ENCODE results near the gene LYPD6B. TPM values are rescaled to one million over a fixed set of nuclear protein-coding genes. Genes with fewer than 3 reads are reported as not detected.
A peak's percentile ranks its signal among the peaks of the same experiment; 100 is the strongest.

LYPD6B gene
- total and polyA plus RNA-seq, 10 of the 15 experiments (the other 5 are each of a cell fraction or from before 2014, with no cell fraction given) = 1.0 to 6.6 (median 4.0) TPM

DNA sequence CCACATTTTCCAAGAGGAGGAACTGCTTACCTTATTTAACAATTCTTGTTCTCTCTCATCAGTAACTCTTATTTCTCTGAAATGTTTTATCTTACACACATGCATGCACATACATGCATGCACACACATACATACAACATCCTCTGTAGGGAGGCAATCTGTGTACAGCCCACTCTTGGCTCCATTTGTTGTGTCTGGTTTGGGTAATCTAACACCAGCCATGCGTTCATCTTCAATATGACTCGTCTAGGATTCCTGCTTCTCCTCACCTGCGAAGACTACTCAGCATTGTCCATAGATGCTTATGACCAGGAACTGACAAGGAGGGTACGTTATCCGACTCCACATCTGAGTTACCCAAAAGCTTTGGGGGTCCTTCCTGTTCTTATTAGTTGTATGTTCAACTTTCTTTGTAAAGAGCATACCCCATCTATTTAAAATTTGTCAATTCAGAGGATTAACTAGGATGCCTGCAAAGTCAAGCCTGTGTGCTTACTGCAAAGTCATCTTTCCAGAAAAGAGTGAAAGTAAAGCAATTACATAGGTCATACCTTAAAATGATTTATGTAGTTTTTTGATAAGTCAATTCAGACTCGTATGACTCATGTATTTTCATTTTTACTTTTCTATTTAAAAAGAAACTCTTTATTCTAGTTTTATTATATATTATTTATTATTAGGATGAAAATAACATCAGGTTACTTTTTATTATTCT lies 18.2 kb downstream of the LYPD6B start (continued):
- TF ChIP-seq BMI1 (IDR thresholded peaks at IDR 0.05; ENCODE audit: borderline replicate concordance) (no peak), SMAD5 (IDR thresholded peaks at IDR 0.05; ENCODE audit: low read depth) (no peak), SRF (IDR thresholded peaks at IDR 0.05; ENCODE audit: low read depth in 2 of 2, low read length in 2 of 2) (peak in 1 of 2 experiments; percentile 63; a peak in 1 of 4 replicates)
- TF ChIP-seq, protein P1, sequence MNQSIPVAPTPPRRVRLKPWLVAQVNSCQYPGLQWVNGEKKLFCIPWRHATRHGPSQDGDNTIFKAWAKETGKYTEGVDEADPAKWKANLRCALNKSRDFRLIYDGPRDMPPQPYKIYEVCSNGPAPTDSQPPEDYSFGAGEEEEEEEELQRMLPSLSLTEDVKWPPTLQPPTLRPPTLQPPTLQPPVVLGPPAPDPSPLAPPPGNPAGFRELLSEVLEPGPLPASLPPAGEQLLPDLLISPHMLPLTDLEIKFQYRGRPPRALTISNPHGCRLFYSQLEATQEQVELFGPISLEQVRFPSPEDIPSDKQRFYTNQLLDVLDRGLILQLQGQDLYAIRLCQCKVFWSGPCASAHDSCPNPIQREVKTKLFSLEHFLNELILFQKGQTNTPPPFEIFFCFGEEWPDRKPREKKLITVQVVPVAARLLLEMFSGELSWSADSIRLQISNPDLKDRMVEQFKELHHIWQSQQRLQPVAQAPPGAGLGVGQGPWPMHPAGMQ (IDR thresholded peaks at IDR 0.05; ENCODE audit: borderline replicate concordance) = no peak

DNA sequence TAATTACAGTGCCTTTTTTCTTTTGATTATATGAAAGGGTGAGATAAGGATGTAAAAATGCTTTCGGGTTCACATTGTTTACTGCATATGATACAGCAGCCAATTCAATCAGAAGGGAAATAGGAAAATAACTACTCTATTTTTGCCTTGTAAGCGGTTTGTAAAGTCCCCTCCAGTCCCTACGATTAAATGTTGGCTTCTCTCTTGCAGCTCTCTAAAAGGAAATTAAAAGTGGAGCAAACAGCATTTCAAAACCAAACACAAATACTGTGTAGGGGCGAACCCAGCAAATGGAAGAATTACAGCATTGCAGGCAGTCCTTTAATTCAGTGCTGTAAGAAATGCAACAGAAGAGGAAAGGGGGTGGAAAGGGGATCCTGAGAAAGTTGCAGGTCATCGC lies 18.9 kb downstream of the LYPD6B start:
- DNase-seq (ENCODE audit: low read depth, low spot score) = no peak
- TF ChIP-seq ASH2L (IDR thresholded peaks at IDR 0.05; ENCODE audit: borderline replicate concordance, low read depth) (no peak), ZNF384 (IDR thresholded peaks at IDR 0.05; ENCODE audit: borderline replicate concordance, low read depth, low read length) (no peak), MEF2B (IDR thresholded peaks at IDR 0.05; ENCODE audit: partially characterized antibody, poor library complexity, severe bottlenecking) (no peak), GABPA (IDR thresholded peaks at IDR 0.05; ENCODE audit: low read depth) (no peak)
- TF ChIP-seq, protein P2, sequence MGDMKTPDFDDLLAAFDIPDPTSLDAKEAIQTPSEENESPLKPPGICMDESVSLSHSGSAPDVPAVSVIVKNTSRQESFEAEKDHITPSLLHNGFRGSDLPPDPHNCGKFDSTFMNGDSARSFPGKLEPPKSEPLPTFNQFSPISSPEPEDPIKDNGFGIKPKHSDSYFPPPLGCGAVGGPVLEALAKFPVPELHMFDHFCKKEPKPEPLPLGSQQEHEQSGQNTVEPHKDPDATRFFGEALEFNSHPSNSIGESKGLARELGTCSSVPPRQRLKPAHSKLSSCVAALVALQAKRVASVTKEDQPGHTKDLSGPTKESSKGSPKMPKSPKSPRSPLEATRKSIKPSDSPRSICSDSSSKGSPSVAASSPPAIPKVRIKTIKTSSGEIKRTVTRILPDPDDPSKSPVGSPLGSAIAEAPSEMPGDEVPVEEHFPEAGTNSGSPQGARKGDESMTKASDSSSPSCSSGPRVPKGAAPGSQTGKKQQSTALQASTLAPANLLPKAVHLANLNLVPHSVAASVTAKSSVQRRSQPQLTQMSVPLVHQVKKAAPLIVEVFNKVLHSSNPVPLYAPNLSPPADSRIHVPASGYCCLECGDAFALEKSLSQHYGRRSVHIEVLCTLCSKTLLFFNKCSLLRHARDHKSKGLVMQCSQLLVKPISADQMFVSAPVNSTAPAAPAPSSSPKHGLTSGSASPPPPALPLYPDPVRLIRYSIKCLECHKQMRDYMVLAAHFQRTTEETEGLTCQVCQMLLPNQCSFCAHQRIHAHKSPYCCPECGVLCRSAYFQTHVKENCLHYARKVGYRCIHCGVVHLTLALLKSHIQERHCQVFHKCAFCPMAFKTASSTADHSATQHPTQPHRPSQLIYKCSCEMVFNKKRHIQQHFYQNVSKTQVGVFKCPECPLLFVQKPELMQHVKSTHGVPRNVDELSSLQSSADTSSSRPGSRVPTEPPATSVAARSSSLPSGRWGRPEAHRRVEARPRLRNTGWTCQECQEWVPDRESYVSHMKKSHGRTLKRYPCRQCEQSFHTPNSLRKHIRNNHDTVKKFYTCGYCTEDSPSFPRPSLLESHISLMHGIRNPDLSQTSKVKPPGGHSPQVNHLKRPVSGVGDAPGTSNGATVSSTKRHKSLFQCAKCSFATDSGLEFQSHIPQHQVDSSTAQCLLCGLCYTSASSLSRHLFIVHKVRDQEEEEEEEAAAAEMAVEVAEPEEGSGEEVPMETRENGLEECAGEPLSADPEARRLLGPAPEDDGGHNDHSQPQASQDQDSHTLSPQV (IDR thresholded peaks at IDR 0.05) = no peak
- Histone ChIP-seq H3K9ac (ENCODE audit: control insufficient read depth, insufficient read depth, low read length) (no peak overlapping the region), H3K36me3 (ENCODE audit: control insufficient read depth in 2 of 2, insufficient read depth in 2 of 2, low read length in 1 of 2) (no peaks in the 10 kb centered on the region), H3K4me1 (ENCODE audit: control insufficient read depth, insufficient read depth, low read length) (peaks cover 6% of the 10 kb centered on the region; the same call in 1 of the 2 replicates), H4K20me1 (ENCODE audit: control insufficient read depth, insufficient read depth) (no peaks in the 10 kb centered on the region), H3K4me2 (ENCODE audit: control insufficient read depth, insufficient read depth) (no peak overlapping the region), H3K9me3 (replicated peaks; ENCODE audit: control insufficient read depth, insufficient read depth, low read length) (no peaks in the 10 kb centered on the region; the same call in 2 of the 3 replicates), H3K27me3 (replicated peaks in 1 of 2; ENCODE audit: control insufficient read depth in 2 of 2, insufficient read depth in 2 of 2, low read length in 1 of 2) (no peaks in the 10 kb centered on the region), H2AFZ (ENCODE audit: control insufficient read depth, low read depth, low read length) (peak overlapping the region; percentile 15; the same call in 1 of the 2 replicates), H3K27ac (ENCODE audit: control insufficient read depth, insufficient read depth) (no peak overlapping the region), H3K4me3 (no peak overlapping the region), H3K79me2 (ENCODE audit: control insufficient read depth, insufficient read depth, low read length) (no peaks in the 10 kb centered on the region)
- SMC1A ChIA-PET (ENCODE audit: uncharacterized antibody, unreplicated experiment) = no interaction called here
- RAD21 ChIA-PET (ENCODE audit: unreplicated experiment) = no interaction called here
- ATAC-seq = no peak
- FAIRE-seq = no peak
- CTCF ChIA-PET = no interaction called here
- POLR2A ChIA-PET = no interaction called here
- in situ Hi-C loops (cut with MboI) (no loop called here), intact Hi-C loops (cut with micrococcal nuclease; ENCODE audit: unreplicated experiment) (no loop called here)
- BruUV-seq (replicated peaks) = no TSS peak
- 29% methylated on average over 5 of the region's 5 CpGs for WGBS (ENCODE audit: insufficient coverage, insufficient replicate concordance, low lambda C conversion rate, missing lambda C conversion rate)
